Measurements from ENCODE around the gene SH3RF3. TPM values are rescaled to one million over a fixed set of nuclear protein-coding genes. Genes with fewer than 3 reads are reported as not detected.

SH3RF3 gene
- total and polyA plus RNA-seq, 2 of the 13 experiments (the other 11 are each of a cell fraction or from before 2014, with no cell fraction given) = 0.04 TPM; not detected in 1

GRCh38 chr2:109547280-109547679, 418.3 kb downstream of the SH3RF3 start:
- POLR2A ChIA-PET = interaction anchor here (1.6 kb wide), 1 partner anchor 67 kb away, joined by 11 read pairs; the partner anchor contains the start of genes SEPTIN10 and SOWAHC
- in situ Hi-C loops (cut with HindIII; ENCODE audit: extremely low pct_ligation_motif_present, low pct_unique_long_range_greater_than_20kb) = loop anchor here (5.0 kb wide), 1 partner anchor 55 kb away; no protein-coding TSS in a partner anchor
- TF ChIP-seq, protein P1, sequence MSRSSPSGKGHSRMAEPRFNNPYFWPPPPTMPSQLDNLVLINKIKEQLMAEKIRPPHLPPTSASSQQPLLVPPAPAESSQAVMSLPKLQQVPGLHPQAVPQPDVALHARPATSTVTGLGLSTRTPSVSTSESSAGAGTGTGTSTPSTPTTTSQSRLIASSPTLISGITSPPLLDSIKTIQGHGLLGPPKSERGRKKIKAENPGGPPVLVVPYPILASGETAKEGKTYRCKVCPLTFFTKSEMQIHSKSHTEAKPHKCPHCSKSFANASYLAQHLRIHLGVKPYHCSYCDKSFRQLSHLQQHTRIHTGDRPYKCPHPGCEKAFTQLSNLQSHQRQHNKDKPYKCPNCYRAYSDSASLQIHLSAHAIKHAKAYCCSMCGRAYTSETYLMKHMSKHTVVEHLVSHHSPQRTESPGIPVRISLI (CRISPR knock-in tag; IDR thresholded peaks at IDR 0.05; ENCODE audit: borderline replicate concordance) = no peak
- TF ChIP-seq, protein P2, sequence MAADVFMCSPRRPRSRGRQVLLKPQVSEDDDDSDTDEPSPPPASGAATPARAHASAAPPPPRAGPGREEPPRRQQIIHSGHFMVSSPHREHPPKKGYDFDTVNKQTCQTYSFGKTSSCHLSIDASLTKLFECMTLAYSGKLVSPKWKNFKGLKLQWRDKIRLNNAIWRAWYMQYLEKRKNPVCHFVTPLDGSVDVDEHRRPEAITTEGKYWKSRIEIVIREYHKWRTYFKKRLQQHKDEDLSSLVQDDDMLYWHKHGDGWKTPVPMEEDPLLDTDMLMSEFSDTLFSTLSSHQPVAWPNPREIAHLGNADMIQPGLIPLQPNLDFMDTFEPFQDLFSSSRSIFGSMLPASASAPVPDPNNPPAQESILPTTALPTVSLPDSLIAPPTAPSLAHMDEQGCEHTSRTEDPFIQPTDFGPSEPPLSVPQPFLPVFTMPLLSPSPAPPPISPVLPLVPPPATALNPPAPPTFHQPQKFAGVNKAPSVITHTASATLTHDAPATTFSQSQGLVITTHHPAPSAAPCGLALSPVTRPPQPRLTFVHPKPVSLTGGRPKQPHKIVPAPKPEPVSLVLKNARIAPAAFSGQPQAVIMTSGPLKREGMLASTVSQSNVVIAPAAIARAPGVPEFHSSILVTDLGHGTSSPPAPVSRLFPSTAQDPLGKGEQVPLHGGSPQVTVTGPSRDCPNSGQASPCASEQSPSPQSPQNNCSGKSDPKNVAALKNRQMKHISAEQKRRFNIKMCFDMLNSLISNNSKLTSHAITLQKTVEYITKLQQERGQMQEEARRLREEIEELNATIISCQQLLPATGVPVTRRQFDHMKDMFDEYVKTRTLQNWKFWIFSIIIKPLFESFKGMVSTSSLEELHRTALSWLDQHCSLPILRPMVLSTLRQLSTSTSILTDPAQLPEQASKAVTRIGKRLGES (CRISPR knock-in tag; IDR thresholded peaks at IDR 0.05; ENCODE audit: borderline replicate concordance) = no peak
- TF ChIP-seq DZIP1 (CRISPR knock-in tag; IDR thresholded peaks at IDR 0.05) (no peak), ZNF33B (CRISPR knock-in tag; IDR thresholded peaks at IDR 0.05) (no peak), WIZ (CRISPR knock-in tag; IDR thresholded peaks at IDR 0.05) (no peak), THAP11 (CRISPR knock-in tag; IDR thresholded peaks at IDR 0.05) (no peak), ZNF652 (CRISPR knock-in tag; IDR thresholded peaks at IDR 0.05; ENCODE audit: borderline replicate concordance, low read depth) (no peak), ZNF136 (CRISPR knock-in tag; IDR thresholded peaks at IDR 0.05; ENCODE audit: low read depth) (no peak), ELF3 (CRISPR knock-in tag; IDR thresholded peaks at IDR 0.05) (no peak), ZSCAN12 (CRISPR knock-in tag; IDR thresholded peaks at IDR 0.05) (no peak)
- TF ChIP-seq, protein P3, sequence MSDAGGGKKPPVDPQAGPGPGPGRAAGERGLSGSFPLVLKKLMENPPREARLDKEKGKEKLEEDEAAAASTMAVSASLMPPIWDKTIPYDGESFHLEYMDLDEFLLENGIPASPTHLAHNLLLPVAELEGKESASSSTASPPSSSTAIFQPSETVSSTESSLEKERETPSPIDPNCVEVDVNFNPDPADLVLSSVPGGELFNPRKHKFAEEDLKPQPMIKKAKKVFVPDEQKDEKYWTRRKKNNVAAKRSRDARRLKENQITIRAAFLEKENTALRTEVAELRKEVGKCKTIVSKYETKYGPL (CRISPR knock-in tag; IDR thresholded peaks at IDR 0.05) = no peak
- TF ChIP-seq, protein P4, sequence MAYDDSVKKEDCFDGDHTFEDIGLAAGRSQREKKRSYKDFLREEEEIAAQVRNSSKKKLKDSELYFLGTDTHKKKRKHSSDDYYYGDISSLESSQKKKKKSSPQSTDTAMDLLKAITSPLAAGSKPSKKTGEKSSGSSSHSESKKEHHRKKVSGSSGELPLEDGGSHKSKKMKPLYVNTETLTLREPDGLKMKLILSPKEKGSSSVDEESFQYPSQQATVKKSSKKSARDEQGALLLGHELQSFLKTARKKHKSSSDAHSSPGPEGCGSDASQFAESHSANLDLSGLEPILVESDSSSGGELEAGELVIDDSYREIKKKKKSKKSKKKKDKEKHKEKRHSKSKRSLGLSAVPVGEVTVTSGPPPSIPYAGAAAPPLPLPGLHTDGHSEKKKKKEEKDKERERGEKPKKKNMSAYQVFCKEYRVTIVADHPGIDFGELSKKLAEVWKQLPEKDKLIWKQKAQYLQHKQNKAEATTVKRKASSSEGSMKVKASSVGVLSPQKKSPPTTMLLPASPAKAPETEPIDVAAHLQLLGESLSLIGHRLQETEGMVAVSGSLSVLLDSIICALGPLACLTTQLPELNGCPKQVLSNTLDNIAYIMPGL (CRISPR knock-in tag; IDR thresholded peaks at IDR 0.05; ENCODE audit: borderline replicate concordance in 1 of 2, low read depth in 1 of 2) = no peak
- TF ChIP-seq, protein P5, sequence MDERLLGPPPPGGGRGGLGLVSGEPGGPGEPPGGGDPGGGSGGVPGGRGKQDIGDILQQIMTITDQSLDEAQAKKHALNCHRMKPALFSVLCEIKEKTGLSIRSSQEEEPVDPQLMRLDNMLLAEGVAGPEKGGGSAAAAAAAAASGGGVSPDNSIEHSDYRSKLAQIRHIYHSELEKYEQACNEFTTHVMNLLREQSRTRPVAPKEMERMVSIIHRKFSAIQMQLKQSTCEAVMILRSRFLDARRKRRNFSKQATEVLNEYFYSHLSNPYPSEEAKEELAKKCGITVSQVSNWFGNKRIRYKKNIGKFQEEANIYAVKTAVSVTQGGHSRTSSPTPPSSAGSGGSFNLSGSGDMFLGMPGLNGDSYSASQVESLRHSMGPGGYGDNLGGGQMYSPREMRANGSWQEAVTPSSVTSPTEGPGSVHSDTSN (CRISPR knock-in tag; IDR thresholded peaks at IDR 0.05) = no peak

More at GRCh38 chr2:109547280-109547679, 418.3 kb downstream of the SH3RF3 start:
- Histone ChIP-seq H3K4me2 (ENCODE audit: low read depth, low read length) (no peak overlapping the region), H4K20me1 (ENCODE audit: insufficient read depth, low read length) (no peaks in the 10 kb centered on the region), H3K27me3 (ENCODE audit: control insufficient read depth in 1 of 2, insufficient read depth in 2 of 2, low read length in 2 of 2) (no peaks in the 10 kb centered on the region), H3K27ac (ENCODE audit: extremely low read length, insufficient read depth, low read length) (no peak overlapping the region), H3K9ac (ENCODE audit: insufficient read depth, low read depth, low read length) (no peak overlapping the region), H3K9me3 (ENCODE audit: low read length) (no peaks in the 10 kb centered on the region), H3K4me1 (ENCODE audit: insufficient read depth, low read length) (peaks cover 14% of the 10 kb centered on the region), H3K79me2 (ENCODE audit: insufficient read depth, low read length) (no peaks in the 10 kb centered on the region), H2AFZ (ENCODE audit: low read length) (no peak overlapping the region), H3K36me3 (replicated peaks in 1 of 2; ENCODE audit: control insufficient read depth in 1 of 2, insufficient read depth in 2 of 2, low read length in 2 of 2) (peaks cover 12 to 25% of the 10 kb centered on the region in 2 experiments), H3K4me3 (replicated peaks in 1 of 3; ENCODE audit: insufficient read depth in 1 of 3, low read depth in 2 of 3, low read length in 3 of 3) (no peak overlapping the region)
- 96% methylated on average over 2 of the region's 2 CpGs for WGBS (ENCODE audit: low lambda C conversion rate)
- intact Hi-C loops (cut with micrococcal nuclease; ENCODE audit: unreplicated experiment) = loop anchor here (2.0 kb wide), 1 partner anchor 68 kb away; the partner anchor contains the start of gene SOWAHC
- CTCF ChIA-PET (ENCODE audit: low intra/inter-chr PET ratio, low total read pairs) = interaction anchor here (1.7 to 4.5 kb wide), 4 partner anchors 65 to 188 kb away, joined by 6 to 47 read pairs (median 26); no protein-coding TSS in a partner anchor
- no peak for ATAC-seq
- DNase-seq (ENCODE audit: low spot score) = no peak
- no peak for FAIRE-seq
- BruUV-seq (replicated peaks) = no TSS peak
